HG02870 (cell line): ENCODE measurements around the gene LAMTOR2.
A peak's percentile ranks its signal among the peaks of the same experiment; 100 is the strongest.
"Not testable (repeated sequence)": the region's sequence is repeated elsewhere in the genome, so short reads cannot be mapped to it uniquely, and the experiment has no call there.

Experiments used
- ATAC-seq: cut with Tn5 transposase; IDR thresholded peaks from one replicate; pipeline ENCODE4 v1.9.1; 2021; ENCODE audit warnings: mild to moderate bottlenecking, moderate library complexity; ENCODE audit not compliant: unreplicated experiment

Gene LAMTOR2

DNA sequence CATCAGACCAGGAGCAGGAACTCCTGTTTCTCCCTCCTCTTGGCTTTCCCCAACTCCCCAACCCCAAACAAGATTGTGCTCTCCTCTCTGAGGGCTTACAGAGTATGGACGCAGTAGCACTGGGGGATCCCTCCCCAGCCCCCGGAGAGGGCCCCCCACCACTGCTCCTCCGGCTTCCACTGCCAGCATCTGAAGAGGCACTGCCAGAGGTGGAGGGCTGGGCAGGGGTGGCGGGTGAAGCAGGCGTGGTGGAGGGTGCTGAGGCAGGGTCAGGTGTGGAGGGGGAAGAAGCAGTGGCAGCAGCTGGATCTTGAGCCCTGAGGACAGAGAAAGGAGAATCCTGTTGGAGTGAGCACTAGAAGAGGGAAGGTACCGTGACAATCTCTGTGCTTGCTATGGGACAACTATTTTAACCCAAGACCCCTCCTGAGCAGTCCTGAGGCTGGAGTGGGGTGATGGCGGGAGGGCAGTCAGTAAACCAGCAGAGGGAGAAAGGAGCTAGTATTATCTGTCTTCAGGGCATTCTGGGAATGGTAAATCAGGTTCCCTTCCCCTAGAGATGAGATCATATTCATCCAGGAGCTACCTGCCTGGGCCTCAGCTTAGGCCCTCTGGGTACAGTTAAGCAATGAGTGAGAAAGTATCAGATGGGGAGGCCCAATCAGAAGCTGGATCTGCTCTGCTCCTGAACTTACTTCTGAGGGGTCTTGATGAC lies 3.4 kb upstream of the LAMTOR2 start:
- ATAC-seq = no peak

GRCh38 chr1:156052862-156053767 lies 1.5 kb upstream of the LAMTOR2 start:
- peak; percentile 13 for ATAC-seq

DNA sequence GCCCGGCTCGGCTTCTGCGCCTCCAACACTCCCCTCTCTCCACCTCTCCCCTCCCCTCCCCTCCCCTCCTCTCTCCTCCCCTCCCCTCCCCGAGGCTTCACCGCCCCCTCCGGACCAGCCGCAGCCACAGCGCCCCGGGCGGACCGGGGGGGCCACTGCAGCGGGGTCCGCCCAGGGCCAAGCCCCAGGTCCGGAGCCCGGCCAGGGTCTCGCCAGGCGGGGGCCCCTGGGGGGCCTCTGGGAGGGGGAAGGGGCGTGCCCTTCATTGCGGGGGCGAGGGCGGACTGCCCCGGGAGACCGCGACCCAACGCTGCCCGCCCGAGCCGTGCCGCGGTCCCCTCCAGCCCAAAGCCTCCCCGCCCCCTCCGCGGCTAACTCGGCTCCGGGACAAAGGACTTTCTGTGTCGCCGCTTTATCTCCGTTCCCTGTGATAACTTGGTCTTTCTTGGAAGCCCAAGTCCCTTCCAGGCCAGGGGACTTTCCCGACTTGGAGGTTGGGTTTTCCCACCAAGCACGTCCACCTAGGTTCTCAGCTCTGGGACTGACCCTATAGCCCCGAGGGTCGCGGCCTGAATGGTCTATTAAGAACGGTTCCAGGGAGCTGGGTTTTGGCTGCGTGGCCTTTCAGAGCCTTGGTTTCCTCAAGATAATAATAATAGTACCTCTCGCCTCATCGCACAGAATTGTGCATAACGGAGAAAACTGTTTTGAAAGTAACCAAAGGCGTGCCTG lies 648 bp upstream of the LAMTOR2 start, which contains the start of gene UBQLN4:
Gene UBQLN4 (minus strand): TSS at position 31 of the 732 bp plus-strand sequence. CDS start 97 bp downstream, outside the sequence.
- peak; percentile 40 for ATAC-seq

DNA sequence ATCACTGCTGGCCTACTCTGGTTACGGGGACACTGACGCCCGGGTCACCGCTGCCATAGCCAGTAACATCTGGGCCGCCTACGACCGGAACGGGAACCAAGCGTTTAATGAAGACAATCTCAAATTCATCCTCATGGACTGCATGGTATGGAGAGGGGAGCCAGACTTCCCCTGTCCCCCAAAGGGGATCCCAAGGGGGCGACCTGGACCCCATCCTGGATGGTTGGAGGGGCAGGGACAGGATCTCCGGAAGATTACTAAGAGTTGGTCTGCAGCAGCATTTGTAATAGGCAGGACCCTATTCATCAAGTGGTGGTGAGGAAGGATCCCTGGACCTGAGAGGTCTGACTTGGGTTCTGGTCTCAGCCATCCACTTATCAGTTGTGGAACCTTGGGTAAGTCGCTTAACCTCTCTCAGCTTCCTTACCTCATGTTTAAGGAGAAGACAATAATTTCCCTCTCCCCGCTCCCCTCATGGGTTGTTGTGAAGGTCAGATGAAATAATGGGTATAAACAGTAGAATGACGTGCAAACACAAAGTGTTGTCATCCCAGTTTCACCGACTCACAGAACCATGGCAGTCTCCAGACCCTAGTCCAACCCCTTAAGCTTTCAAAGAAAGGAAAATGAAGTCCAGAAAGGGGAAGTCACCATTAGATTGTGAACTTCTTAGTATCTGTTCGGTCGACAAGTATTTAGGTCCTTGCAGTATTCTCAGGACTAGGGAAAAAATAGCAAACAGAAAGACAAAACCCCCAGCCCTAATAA lies 883 bp downstream of the LAMTOR2 start:
- no peak for ATAC-seq

DNA sequence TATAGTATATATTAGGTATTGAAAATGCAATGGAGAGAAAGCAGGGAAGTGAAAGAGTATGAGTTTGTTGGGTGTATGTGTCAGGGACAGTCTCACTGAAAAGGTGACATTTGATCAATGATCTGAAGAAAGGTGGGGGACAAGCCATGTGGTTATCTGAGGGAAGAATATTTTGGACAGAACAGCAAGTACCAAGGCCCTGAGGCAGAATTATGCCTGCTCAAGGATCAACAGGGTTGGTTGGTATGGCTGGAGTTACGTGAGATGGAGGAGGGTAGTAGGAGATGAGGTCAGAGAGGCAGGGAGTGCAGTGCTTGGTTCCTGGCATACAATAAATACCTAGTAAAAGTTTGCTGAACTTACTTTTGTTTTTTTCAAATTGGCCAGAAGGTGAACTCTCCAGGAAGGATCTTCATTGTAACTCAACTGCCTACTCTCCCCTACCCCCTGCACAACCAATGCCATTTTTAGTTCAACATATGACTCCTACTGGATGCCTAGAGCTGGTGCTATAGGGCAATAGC lies 1.8 kb downstream of the LAMTOR2 start:
- ATAC-seq = no peak

DNA sequence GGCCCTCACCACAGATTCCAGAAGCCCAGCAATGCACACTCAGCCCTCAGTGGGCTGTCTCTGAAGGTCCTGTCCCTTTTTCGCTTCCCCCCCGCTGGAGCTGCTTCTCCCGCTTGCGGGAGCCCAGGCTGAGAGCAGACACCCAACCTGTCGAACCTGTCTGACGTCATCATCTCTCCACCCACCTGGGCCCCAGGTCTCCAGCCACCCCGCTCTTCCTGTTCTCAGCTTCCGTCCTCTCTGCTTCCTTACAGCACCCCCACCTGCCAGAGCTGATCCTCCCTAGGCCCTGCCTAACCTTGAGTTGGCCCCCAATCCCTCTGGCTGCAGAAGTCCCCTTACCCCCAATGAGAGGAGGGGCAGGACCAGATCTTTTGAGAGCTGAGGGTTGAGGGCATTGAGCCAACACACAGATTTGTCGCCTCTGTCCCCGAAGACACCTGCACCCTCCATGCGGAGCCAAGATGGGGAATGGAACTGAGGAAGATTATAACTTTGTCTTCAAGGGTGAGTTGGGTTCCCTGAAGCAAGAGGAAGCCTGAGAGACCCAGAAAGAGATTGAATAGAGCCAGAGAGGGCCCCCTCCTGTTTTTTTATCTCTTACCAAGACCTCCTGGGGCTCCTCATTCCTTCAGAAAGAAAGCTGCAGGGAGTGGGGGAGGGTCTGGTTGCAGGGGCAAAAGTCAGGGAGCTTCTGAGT lies 6.5 kb downstream of the LAMTOR2 start, which contains the start of gene RAB25:
Gene RAB25 (plus strand): TSS at position 224 of the 700 bp plus-strand sequence. CDS start 241 bp downstream, at position 465.
- no peak for ATAC-seq

DNA sequence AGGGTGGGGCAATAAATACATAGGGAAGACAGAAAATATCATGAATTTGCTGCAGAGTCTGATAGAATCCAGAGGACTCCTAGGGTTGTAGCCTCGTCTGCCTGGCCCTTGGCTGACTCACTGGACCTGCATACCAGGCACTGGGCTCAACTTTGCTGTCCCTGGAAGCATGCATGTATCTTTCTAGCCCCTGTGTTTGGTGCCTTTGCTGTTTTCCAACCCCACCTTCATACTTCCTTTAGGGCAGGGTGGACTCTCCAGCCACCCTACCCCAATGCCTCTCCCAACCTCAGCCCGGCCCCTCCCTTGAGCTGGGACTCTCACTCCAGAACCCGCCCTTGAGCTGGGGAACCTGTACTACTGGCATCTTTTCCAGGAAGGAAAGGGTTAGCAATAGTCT lies 7.6 kb downstream of the LAMTOR2 start:
- no peak for ATAC-seq

GRCh38 chr1:156063997-156064285 lies 9.4 kb downstream of the LAMTOR2 start:
- no peak for ATAC-seq

DNA sequence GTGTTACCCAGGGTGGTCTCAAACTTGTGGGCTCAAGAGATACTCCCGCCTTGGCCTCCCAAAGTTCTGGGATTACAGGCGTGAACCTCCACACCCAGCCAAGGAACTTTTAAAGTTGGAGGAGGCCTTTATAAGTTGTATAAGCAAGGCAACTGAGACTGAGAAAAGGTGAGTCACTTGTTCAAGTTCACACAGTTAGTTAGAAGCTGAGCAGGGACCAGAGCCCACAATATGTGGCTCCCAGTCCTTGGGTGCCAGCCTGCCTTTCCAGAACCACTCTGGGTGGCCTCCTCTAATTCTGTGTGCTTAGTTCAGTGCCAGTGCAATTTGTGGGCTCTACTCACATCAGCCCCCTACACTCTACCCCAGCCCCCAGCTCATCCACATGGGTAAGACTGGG lies 10.0 kb downstream of the LAMTOR2 start:
- ATAC-seq = no peak

DNA sequence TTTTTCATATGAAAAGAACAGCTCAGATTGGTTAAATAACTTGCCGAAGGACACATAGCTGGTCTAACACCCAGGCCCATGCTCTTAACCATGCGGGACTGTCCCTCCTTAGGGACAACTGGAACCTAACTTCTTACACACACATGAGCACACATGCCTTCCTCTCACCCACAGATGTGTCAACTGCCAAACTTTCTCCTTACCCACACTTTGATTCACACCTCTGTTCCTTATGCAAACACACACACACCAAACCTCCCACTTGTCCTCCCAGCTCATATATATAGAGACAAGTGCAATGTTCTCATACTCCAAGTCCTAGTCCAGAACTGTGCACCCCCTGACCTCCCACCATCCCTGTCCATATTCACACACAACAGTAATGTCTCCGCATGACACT lies 10.6 kb downstream of the LAMTOR2 start:
- no peak for ATAC-seq

DNA sequence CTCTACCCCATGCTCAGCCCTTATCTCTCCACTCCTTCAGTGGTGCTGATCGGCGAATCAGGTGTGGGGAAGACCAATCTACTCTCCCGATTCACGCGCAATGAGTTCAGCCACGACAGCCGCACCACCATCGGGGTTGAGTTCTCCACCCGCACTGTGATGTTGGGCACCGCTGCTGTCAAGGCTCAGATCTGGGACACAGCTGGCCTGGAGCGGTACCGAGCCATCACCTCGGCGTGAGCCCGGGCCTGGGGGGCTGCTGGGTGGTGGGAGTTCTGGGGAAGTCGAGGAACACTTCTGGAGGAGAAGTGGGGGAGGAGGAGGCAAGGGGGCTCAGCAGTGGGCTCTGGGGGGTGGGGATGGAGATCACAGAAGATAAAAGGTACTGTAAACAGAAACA lies 11.3 kb downstream of the LAMTOR2 start:
- no peak for ATAC-seq

DNA sequence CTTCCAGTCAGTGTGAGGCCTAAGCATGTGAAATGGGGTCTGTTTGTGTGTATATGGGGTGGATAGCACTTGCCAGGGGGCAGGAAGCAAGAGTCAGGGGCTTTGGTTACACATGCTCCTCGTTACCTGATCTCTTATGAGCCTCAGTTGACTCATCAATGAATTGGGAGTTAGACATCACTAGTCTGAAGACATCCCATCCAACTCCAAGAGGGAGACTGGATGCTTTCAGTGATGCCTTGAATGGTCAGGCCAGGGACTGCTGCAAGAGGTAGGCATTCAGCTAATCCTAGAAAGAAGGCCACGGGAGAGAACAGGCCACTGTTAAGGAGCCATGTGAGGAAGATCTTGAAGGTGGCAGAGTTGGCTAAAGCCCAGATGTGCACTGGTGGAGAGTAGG lies 12.7 kb downstream of the LAMTOR2 start:
- ATAC-seq = no peak

DNA sequence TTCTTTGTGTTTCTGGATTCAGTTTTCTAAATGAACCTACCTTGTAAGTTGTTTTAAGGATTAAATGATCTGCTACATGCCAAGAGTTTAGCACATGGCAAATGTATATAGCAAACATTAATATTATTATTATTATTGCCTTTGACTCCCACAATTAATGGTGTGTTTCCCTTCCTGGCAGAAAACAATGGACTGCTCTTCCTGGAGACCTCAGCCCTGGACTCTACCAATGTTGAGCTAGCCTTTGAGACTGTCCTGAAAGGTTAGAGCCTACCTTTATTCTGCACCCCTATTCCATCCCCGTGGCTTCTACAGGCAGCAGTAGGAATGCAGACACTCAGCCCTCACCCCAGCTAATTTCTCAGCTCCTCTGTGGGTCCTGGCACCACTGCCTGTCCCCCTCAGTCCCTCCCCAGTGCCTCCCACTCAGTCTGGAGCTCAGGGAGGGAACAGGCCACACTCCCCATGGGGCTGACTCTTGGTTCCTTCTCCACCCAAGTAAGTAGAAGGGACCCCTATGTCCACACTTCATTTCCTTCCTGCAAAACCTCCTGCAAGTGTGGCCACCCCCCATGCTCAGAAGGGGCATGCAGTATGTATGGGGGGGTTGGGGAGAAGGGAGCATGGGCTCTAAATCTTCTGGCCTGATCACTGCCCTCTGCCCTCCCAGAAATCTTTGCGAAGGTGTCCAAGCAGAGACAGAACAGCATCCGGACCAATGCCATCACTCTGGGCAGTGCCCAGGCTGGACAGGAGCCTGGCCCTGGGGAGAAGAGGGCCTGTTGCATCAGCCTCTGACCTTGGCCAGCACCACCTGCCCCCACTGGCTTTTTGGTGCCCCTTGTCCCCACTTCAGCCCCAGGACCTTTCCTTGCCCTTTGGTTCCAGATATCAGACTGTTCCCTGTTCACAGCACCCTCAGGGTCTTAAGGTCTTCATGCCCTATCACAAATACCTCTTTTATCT lies 15.2 kb downstream of the LAMTOR2 start:
- ATAC-seq = no peak

DNA sequence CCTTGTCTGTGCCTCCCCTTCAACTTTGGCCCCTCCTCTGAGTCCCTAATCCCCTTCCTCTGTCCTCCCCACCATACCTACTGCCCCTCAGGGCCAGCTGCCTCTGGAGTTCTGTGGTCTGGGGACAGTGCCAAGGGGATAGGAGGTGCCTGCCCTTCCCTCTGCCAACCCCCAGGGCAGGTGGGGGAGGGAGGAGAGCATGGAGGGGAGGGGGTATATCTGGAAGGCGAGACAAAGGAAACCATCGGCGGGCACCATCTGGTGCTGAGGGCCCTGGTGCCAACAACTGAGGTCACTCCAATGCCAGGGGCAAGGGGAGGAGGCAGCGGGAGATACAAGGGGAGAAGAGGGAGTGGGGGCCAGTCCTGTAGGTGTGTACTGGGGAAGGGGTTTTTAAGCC lies 16.0 kb downstream of the LAMTOR2 start:
- no peak for ATAC-seq

DNA sequence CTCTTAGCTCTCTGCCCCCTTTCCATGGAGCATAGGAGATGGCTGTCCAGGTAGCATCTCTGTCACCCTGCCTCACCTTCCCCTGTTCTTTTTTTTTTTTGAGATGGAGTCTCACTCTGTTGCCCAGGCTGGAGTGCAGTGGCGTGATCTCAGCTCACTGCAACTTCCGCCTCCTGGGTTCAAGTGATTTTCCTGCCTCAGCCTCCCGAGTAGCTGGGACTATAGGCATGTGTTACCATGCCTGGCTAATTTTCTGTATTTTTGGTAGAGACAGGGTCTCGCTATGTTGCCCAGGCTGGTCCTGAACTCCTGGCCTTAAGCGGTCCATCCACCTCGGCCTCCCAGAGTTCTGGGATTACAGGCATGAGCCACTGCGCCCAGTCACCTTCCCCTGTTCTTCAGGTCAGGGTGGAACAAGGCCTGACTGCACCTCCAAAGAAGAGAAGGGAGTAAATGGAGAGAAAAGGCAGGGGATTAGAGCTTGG lies 16.8 kb downstream of the LAMTOR2 start:
- not testable (repeated sequence) for ATAC-seq

GRCh38 chr1:156072251-156072650 lies 17.7 kb downstream of the LAMTOR2 start:
- ATAC-seq = no peak

- ATAC-seq = no peak
Measured at GRCh38 chr1:156073110-156073687, 18.6 kb downstream of the LAMTOR2 start.

GRCh38 chr1:156073740-156074139 lies 19.2 kb downstream of the LAMTOR2 start:
- ATAC-seq = no peak
